ENCODE data around the gene TCF15.

- TF ChIP-seq CTCF (IDR thresholded peaks at IDR 0.05; ENCODE audit: low read depth, low read length) (no peak), EZH2phosphoT487 (IDR thresholded peaks at IDR 0.05; ENCODE audit: low read depth) (no peak)
These were observed 48.1 kb upstream of the TCF15 start for GRCh38 chr20:658202-658601.

Measured in OCI-LY3 (cell line).